OCI-LY1 (cell line): Measurements from ENCODE around the gene LONRF3.

Source experiments
- EZH2 ChIP-seq: fragments of 200-600 bp; sonication (generic), shearing (Covaris generic); IDR thresholded peaks from 2 replicates; pipeline ENCODE4 v1.8.0; 2017; ENCODE audit warnings: borderline replicate concordance, mixed run types, mild to moderate bottlenecking, antibody characterized with exemption, low read length, moderate library complexity, mixed read lengths
- TF ChIP-seq, protein P1 (sequence below): fragments of 200-600 bp; sonication (generic), shearing (Covaris generic); IDR thresholded peaks from 2 replicates; pipeline ENCODE4 v1.5.1; 2017; ENCODE audit warnings: mild to moderate bottlenecking, antibody characterized with exemption, low read length, moderate library complexity, mixed read lengths

DNA sequence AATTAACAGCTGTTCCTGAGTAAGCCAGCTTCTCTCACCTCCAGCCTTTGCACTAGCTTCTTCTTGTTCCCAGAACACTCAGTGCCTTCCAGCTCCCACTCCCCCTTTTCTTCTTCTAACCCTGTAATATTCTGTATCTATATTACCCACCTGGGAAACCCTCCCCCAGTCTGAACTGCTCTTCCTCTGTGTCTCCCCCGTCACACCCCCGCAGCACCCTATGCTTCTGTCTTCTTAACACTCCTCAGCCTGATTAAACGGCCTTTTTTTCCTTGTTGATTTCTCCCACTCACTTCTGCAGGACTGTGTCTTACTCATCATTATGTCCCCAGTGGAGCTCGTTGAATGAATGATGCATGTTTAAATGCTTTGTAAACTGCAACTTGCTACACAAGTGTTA is 9.0 kb upstream of the LONRF3 start:
- TF ChIP-seq EZH2, result no peak
- TF ChIP-seq, protein P1, sequence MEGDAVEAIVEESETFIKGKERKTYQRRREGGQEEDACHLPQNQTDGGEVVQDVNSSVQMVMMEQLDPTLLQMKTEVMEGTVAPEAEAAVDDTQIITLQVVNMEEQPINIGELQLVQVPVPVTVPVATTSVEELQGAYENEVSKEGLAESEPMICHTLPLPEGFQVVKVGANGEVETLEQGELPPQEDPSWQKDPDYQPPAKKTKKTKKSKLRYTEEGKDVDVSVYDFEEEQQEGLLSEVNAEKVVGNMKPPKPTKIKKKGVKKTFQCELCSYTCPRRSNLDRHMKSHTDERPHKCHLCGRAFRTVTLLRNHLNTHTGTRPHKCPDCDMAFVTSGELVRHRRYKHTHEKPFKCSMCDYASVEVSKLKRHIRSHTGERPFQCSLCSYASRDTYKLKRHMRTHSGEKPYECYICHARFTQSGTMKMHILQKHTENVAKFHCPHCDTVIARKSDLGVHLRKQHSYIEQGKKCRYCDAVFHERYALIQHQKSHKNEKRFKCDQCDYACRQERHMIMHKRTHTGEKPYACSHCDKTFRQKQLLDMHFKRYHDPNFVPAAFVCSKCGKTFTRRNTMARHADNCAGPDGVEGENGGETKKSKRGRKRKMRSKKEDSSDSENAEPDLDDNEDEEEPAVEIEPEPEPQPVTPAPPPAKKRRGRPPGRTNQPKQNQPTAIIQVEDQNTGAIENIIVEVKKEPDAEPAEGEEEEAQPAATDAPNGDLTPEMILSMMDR, result no peak
